DMS114 treated with DMSO at 0.1 percent for 48 hours (cell line): ENCODE results near the gene PTPRG.

Experiments
- DNase-seq: peaks from one replicate; lab custom pipeline; 2025; ENCODE audit not compliant: unreplicated experiment; lab: John Stamatoyannopoulos, UW

PTPRG gene

GRCh38 chr3:62203152-62203551 lies 641.8 kb downstream of the PTPRG start:
- no peak for DNase-seq

- no peak for DNase-seq
Observed at GRCh38 chr3:62203561-62203960, 642.2 kb downstream of the PTPRG start.

DNA sequence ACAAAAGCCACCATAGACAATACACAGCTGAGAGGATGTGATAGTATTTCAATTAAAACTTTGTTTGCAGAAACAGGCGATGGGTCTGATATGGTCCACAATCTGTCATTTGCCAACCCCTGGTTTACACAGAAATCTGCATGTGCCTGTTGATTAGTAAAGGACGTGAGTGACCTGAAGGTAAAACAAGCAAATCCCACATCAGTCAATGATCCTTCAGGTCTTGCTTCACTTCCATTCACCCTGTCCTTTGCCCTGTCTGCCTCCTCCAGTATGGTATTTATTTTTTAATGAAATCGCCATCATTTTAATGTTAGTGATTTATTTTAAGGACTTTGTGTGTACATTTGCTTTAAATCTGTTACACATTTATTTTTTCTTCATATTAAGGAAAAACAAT lies 645.8 kb downstream of the PTPRG start:
- DNase-seq: no peak

- no peak for DNase-seq
Observed at GRCh38 chr3:62208385-62208784, 647.0 kb downstream of the PTPRG start.

DNA sequence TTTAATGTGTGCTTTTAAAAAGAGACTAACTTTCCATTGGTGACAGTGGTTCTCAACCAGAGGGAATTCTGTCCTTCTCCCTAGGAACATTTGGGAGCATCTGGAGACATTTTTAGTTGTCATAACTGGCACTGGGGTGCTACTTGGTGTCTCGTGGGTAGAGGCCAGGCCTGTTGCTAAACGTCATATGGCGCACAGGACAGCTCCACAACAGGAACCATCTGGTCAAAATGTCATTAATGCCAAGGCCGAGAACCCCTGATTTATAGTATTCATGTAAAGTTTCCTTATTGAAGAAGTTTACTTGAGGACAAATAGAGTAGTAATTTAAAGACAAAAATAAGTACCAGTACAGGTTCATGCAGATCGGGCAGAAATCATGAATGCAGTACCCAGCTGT lies 647.7 kb downstream of the PTPRG start:
- no peak for DNase-seq

GRCh38 chr3:62210011-62210410 lies 648.6 kb downstream of the PTPRG start:
- DNase-seq: no peak

DNA sequence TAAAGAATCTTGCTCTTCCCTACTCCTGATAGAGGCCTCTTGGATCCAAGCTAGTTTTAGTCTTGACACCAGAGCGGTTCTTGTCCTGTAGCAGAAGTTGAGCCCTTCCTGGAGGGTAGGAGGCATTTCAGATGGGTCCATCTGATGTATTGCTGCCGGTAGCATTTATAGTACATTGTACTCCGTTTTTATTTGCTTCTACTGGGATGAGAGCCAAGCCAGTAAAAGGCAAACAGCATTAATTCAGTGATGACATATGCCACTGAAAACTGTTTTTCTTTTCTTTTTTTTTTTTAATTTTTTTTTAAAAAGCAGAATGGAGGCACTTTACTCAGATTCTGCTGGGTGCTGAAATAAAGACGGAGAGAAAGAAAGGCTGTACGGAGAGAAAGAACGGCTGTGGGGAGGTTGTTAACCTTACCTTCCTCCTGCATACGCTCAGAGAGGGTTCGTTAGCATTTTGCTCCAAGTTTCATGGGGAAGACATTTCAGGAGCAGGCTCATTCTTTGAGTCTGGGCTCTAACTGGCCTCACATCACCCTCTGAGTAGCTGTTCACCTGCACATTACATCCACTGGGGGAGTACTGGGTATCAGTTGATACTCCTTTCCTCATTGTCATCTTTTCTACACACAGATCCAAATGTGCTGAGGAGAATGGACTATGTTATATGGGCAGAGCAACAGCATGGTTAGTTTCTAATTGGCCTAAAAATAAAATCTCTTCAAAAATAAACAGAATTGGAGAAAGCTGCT lies 650.5 kb downstream of the PTPRG start:
- no peak for DNase-seq

- no peak for DNase-seq
Observed at GRCh38 chr3:62214850-62215249, 653.5 kb downstream of the PTPRG start.

DNA sequence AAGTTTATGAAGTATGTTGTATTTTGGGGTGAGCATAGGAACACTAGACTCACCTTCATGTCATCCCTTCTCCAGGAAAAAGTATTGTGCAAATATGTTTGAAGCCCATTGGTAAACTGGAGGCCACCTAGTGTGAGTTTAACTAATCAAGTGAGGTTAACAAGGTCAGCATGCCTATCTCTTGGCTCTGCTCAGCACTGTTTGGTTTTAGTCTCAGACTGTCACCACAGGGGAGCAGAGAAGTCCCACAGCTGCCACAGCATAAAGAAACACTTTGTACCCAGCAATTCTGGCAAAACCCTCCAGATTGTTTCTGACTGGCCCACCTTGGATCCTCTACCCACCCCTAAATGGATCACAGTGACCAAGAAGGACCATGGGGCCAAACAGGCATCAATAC lies 659.2 kb downstream of the PTPRG start:
- DNase-seq: no peak

DNA sequence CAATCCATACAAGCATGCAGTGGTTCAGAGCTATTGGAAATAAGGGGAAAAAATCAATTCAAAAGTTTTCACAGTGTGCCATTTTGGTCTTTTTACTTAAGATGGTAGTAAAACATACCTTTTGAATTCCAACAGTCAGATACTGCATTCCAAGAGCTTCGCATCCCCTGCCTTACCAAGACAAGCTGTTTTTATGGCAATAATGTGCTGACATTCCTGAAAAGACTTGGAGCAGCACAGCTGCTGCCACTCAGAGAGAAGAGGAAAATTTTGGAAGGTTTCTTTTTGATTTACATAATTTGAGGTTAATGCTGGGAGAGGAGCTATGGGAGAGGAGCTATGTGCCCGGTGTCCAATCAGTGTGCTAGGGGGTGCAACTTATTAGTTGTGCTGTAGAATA lies 663.7 kb downstream of the PTPRG start:
- no peak for DNase-seq

GRCh38 chr3:62226601-62227339 lies 665.4 kb downstream of the PTPRG start:
- no peak for DNase-seq

GRCh38 chr3:62228467-62228866 lies 667.1 kb downstream of the PTPRG start:
- no peak for DNase-seq

- no peak for DNase-seq
Observed at GRCh38 chr3:62229211-62229610, 667.8 kb downstream of the PTPRG start.

- peak; percentile 2 for DNase-seq
Observed at GRCh38 chr3:62229908-62230307, 668.5 kb downstream of the PTPRG start.

DNA sequence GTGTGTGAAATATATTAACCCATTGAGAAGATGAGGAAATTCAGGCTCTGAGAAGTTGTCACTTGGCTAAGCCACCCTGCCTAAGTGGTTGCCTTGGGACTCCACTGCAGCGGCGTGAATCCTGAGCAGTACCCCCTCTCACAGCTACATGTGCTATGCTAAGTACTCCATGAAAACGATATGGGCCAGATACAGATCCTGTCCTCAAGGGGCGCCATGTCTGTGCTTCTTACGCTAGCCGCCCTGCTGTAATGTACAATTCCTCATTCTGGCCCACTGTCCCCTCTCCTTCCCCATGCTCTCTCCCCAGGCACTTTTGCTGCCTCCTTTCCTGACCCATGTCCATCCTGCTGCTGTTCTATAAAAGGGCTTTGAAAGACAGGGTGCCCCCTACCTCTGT lies 671.7 kb downstream of the PTPRG start:
- DNase-seq: no peak

DNA sequence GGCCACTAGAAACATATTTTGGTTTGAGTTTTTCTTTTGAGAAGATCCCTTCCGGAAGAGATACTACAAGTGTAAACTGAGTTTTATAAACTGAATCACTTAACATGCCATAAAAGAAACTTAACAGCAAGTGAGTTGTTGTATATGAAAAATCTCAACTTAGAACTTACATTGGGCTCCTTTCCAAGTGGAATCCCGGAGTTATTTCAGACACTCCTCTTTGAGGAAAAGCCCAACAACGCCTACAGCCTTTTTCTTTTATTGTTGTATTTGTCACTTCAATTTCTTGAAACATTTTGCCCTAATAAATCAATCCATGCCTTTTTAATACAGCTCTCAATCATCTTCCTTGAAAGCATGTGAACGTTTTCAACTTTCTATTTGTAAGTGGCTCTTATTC lies 674.6 kb downstream of the PTPRG start:
- DNase-seq: no peak

DNA sequence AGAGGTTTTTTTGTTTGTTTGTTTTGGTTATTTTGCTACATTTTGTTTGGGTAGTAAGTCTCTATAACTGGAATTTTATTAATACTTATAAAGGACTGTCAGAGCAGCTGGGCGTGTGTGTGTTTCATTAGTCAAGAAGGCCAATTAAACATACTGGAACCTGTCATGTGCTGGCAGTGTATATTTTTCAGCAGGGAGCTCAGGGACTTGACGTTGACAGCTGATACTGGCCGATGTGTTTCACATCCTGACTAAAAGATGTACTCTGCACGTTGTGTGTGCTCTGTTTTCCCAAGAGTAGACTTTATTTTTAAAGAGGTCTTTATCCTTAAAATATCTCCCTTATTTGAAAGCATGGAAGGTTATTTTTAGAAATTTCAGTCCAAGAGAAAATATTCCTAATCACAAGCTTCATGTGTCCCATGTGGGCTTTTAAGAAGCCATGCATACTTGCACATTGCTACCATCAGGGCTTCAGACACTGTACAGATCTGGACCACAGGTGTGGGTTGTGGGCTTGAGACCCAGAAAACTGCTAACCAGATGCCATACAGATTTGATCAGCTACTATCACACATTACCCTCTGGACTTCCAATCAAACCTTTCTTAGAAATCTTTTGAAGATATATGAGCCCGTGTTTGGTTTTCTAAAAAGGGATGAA lies 676.0 kb downstream of the PTPRG start:
- no peak for DNase-seq

DNA sequence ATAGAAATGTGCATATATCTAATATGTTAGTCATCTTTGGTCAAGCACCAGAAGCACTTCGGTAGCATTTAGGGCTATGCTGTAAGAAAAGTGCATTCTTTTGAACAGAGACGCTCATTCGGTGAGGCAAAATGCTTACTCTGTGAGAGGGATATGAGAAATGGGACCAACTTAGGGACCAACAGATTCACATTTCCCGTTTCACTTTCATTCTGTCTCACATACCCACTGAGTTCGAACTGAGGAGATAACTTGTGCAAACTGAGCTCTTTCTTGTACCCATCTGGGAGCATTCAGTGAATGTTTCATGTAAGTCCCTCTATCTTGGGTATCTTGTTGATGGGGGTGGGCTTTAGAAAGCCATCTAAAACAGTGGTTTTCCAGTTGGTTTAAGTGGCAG lies 676.6 kb downstream of the PTPRG start:
- DNase-seq: no peak

DNA sequence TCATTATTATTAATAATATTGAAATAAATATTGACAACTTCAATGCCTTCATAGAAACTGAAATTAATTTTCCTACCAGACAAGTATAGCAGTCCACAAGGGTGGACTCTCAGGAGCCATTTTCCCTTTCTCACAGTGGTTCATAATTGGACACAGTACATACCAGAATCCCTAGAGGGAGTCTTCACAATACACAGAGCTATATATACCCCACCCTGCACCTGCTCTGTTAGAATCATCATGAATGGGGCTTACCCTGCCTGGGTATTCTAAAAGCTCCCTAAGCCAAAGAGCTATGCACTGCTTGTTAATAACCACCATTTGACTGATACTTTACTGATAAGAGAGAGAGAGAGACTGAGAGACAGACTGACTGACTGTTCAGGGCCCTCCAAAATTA lies 677.1 kb downstream of the PTPRG start:
- DNase-seq: no peak

GRCh38 chr3:62241279-62241678 lies 679.9 kb downstream of the PTPRG start:
- DNase-seq: no peak

GRCh38 chr3:62242831-62243509 lies 681.6 kb downstream of the PTPRG start:
- DNase-seq: no peak

DNA sequence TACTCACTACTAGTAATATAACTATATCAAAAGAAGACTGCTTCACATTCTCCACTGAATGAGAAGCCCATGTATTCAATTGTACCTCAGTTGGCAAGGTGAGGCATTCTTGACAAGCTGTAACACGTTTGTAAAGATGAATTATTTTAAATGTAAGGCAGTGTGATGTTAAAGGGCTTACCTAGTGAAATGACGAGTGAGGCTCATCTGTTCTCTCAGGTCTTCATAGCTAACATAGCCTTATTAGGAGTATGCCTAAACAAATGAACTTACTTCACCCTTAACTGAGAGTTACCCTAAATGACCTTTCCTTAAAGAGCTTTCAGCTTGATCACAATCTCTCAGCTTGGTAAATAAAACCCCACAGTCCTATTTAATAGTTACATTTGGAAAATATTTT lies 684.7 kb downstream of the PTPRG start:
- no peak for DNase-seq
